Glutamatergic neuron (in vitro differentiated cells): Measurements from ENCODE around the gene ZNF784. TPM values are rescaled to one million over a fixed set of nuclear protein-coding genes. Genes with fewer than 3 reads are reported as not detected.

Source experiments
- DNase-seq: peaks from one replicate; pipeline ENCODE4 v3.0.0; 2022
- H3K27ac Mint-ChIP-seq: one replicate; pipeline ENCODE4 v1.8.0; 2020; ENCODE audit warnings: mild to moderate bottlenecking, mixed read lengths, inconsistent platforms; ENCODE audit not compliant: unreplicated experiment
- H3K27me3 Mint-ChIP-seq: one replicate; pipeline ENCODE4 v1.8.0; 2020; ENCODE audit warnings: mild to moderate bottlenecking, moderate library complexity, mixed read lengths, inconsistent platforms; ENCODE audit not compliant: unreplicated experiment
- H3K36me3 Mint-ChIP-seq: one replicate; pipeline ENCODE4 v1.8.0; 2020; ENCODE audit warnings: mild to moderate bottlenecking, mixed read lengths, inconsistent platforms; ENCODE audit not compliant: unreplicated experiment
- H3K4me1 Mint-ChIP-seq: one replicate; pipeline ENCODE4 v1.8.0; 2020; ENCODE audit warnings: mild to moderate bottlenecking, low read depth, mixed read lengths, inconsistent platforms; ENCODE audit not compliant: unreplicated experiment
- H3K4me3 Mint-ChIP-seq: one replicate; pipeline ENCODE4 v1.8.0; 2020; ENCODE audit warnings: mild to moderate bottlenecking, mixed read lengths, inconsistent platforms; ENCODE audit not compliant: unreplicated experiment
- H3K9me3 Mint-ChIP-seq: one replicate; pipeline ENCODE4 v1.8.0; 2020; ENCODE audit warnings: mild to moderate bottlenecking, moderate library complexity, mixed read lengths, inconsistent platforms; ENCODE audit not compliant: unreplicated experiment
- total RNA-seq: library from RNA; stranded (reverse); fragmentation: NEBNext Ultra II Directional; extraction: Animal tissue kit (Norgen Biotek cat#: 25700); gene quantifications from one replicate; pipeline ENCODE4 v1.2.1, GENCODE V29; 2021; ENCODE audit not compliant: unreplicated experiment
- TF ChIP-seq, protein P1 (sequence below): fragments of 200-600 bp; sonication (generic); IDR thresholded peaks from one replicate; pipeline ENCODE4 v1.5.0; 2021; ENCODE audit not compliant: partially characterized antibody, unreplicated experiment

Gene ZNF784
- total RNA-seq, 1 donor from 2014 or later: 8.4 TPM

DNA sequence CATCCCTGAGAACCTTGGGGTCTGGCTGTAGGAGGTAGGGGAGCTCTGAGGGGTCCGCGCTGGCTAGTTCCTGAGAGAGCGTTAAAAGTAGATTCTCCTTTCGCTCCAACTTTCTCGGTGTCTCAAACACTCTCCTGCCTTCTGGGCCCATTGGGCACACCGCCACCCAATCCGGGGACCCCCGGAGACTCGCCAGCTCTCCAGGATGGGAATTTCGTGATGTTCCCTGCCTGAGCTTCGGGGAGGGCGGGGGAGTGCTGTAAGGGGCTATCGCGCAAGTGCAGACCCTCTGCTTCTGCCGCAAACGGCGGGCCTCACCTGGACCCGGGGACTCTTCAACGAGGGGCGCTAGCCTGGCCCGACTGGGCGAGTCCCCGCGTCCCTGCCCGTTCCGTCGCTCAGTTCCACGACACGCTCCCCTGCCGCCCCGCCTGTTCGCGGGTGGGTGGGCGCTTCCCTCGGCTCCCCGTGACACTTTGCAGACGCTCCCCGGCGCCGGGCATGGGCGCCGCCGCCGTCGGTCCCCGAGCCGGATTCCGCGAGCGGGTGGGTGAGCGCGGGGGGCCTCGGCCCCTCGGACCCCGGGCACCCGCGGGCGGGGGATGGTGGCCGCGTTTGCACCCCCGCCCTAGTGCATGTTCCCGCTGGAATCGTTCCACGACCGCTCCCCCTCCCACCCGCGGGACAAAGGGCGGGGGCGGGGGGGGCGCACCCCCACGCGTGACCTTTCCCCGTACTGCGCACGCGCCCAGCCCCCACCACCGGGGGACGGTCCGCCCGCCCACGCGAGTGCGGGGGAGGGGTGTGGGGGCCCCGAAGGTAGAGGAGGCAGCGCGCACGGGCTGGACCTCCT, 23.6 kb upstream of the ZNF784 start, which contains the start of gene CCDC106:
Gene CCDC106, plus strand, starts transcription at position 481 of the 853 bp plus-strand sequence. CDS start 835 bp downstream, outside the sequence.
- H3K4me3 Mint-ChIP-seq: peak within 1 kb of the TSS; percentile 91
- peaks cover 12% of the 10 kb centered on the region for H3K4me1 Mint-ChIP-seq
- H3K36me3 Mint-ChIP-seq: no peaks in the 10 kb centered on the region
- DNase-seq: peak; percentile 81
- H3K27ac Mint-ChIP-seq: peak within 1 kb of the TSS; percentile 62
- H3K9me3 Mint-ChIP-seq: peaks cover 12% of the 10 kb centered on the region
- TF ChIP-seq, protein P1, sequence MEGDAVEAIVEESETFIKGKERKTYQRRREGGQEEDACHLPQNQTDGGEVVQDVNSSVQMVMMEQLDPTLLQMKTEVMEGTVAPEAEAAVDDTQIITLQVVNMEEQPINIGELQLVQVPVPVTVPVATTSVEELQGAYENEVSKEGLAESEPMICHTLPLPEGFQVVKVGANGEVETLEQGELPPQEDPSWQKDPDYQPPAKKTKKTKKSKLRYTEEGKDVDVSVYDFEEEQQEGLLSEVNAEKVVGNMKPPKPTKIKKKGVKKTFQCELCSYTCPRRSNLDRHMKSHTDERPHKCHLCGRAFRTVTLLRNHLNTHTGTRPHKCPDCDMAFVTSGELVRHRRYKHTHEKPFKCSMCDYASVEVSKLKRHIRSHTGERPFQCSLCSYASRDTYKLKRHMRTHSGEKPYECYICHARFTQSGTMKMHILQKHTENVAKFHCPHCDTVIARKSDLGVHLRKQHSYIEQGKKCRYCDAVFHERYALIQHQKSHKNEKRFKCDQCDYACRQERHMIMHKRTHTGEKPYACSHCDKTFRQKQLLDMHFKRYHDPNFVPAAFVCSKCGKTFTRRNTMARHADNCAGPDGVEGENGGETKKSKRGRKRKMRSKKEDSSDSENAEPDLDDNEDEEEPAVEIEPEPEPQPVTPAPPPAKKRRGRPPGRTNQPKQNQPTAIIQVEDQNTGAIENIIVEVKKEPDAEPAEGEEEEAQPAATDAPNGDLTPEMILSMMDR: no peak
- peaks cover 12% of the 10 kb centered on the region for H3K27me3 Mint-ChIP-seq

DNA sequence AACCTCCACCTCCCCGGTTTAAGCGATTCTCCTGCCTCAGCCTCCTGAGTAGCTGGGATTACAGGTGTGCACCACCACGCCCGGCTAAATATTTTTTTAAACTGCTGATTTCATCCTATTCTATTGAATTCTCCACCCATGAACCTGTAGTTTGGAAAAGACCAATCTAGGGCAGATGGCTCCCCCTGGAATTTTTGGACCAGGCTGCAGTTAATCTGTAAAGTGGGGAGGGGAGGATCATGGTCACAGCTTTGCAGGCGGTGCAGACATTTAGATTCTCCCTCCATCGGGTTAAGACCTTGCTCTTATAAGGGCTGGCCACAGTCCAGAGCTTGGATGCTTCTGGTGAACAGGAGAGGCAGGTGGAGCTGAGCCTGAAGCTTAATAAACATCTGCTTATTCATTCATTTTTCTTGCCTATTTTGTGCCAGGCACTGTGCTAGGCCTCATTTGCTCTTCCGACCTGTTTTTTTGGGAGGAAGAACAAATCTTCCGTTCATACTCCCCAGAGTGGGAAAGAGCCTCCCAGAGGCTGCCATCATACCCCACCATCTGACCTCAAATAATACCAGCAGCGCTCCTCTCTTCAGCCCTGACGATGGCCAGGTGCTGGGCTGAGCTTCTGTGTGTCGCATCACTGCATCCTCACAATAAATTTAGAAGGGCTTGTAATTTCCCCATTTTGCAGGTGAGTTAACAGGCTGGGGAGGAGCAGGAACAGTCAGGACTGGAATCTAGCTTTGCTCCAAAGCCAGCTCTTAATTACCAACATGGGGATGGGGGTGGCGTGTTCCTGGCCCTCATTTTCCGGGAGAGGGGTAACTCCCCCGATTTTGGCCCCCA, 22.7 kb upstream of the ZNF784 start:
- Mint-ChIP-seq H3K36me3 (no peaks in the 10 kb centered on the region), H3K27me3 (peaks cover 13% of the 10 kb centered on the region), H3K27ac (peak overlapping the region; percentile 59), H3K4me1 (peaks cover 15% of the 10 kb centered on the region), H3K9me3 (peaks cover 13% of the 10 kb centered on the region), H3K4me3 (peak overlapping the region; percentile 91)
- TF ChIP-seq, protein P1: no peak
- DNase-seq: no peak

DNA sequence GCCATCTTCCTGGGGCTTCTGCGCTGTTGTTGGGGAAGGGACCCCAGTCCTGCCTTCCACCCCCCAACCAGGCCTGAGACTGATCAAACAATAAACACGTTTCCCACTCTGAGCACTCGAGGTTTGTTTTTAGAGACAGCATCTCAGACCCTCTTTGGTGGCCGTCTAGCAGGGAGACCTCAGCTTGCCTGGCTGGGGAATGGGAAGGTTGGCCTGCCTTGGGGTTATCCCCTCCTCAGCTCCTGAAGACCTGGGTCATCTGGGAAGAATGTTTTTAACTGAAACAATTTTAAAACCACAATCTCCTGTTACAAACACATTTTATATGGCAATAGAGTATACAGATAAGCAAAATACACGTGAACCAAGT, 21.1 kb upstream of the ZNF784 start:
- Mint-ChIP-seq H3K27ac (peak overlapping the region; percentile 20), H3K4me3 (peak overlapping the region; percentile 34), H3K27me3 (peaks cover 16% of the 10 kb centered on the region), H3K36me3 (no peaks in the 10 kb centered on the region), H3K4me1 (peaks cover 18% of the 10 kb centered on the region), H3K9me3 (peaks cover 19% of the 10 kb centered on the region)
- TF ChIP-seq, protein P1: no peak
- DNase-seq: no peak

DNA sequence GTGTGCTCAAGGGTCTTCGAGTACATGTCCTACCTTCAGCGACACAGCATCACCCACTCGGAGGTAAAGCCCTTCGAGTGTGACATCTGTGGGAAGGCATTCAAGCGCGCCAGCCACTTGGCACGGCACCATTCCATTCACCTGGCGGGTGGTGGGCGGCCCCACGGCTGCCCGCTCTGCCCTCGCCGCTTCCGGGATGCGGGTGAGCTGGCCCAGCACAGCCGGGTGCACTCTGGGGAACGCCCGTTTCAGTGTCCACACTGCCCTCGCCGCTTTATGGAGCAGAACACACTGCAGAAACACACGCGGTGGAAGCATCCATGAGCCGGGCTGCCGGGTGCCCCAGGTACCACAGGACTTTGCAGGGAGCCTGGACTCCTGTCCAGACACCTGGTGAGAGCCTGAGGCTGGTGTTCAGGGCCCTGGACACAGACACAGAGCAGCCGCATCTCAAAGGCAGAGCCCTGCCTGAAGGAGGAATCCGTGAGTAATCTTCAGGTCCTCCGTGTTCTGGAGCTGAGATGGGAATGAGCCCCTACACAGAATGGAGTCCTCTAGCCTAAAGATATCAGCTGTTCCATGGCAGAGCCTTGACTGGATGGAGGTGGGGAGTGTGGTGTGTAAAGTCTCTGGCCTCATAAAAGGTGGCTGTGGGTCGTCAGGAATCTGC, 20.6 kb upstream of the ZNF784 start:
- DNase-seq: no peak
- TF ChIP-seq, protein P1: no peak
- Mint-ChIP-seq H3K36me3 (no peaks in the 10 kb centered on the region), H3K4me1 (peaks cover 19% of the 10 kb centered on the region), H3K4me3 (peak overlapping the region; percentile 91), H3K9me3 (peaks cover 19% of the 10 kb centered on the region), H3K27ac (no peak overlapping the region), H3K27me3 (peaks cover 16% of the 10 kb centered on the region)
